NAMALWA (cell line): Measurements from ENCODE around the gene CCNY.
A peak's percentile ranks its signal among the peaks of the same experiment; 100 is the strongest.

Source experiments
- DNase-seq: peaks from one replicate; pipeline ENCODE4 v3.0.0-alpha.2; 2015; ENCODE audit warnings: low spot score

Gene CCNY

GRCh38 chr10:35584946-35585345 lies 248.6 kb downstream of the CCNY start:
- no peak for DNase-seq

DNA sequence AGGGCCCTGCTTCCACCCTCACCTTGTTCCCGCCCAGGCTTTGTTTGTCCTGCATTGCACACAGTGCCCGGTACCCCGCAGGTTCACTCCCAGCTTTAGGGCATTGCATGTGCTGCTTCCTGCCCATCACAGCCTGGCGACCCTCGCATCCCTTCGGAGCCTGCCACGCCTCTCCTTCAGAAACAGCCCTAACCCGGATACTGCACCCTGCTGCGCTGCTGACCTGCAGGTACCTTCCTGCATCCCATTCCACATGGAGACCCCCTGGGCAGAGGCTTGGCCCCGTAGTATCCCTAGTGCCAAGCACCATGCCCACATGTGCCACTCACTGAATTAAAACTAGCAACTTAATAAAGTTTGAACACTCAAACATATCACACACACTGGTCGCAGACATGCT lies 249.0 kb downstream of the CCNY start:
- DNase-seq, result no peak

GRCh38 chr10:35585903-35586535 lies 249.7 kb downstream of the CCNY start:
- DNase-seq, result no peak

- DNase-seq, result no peak
These were observed 252.5 kb downstream of the CCNY start for GRCh38 chr10:35588836-35589235.

DNA sequence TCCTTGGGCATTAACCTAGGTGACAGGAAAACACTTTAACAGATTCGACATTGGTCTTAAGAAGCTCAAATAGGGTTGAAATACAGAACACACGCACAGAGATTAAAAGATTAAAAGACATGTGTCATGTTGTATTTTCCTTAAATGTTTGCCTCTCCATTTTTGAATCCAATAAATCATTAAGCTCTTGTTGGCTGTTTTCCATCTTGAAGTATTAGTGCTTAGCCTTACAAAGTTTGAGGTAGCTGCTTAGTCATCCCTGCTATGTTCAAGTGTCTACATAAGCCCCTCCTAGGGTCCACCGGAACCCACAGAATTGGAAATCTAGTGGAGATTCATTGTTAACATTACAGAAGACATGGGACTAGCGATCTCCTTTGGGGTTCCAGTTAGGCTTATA lies 256.1 kb downstream of the CCNY start:
- no peak for DNase-seq

GRCh38 chr10:35594115-35595079 lies 258.1 kb downstream of the CCNY start:
- DNase-seq, result no peak

- no peak for DNase-seq
These were observed 258.8 kb downstream of the CCNY start for GRCh38 chr10:35595106-35595505.

DNA sequence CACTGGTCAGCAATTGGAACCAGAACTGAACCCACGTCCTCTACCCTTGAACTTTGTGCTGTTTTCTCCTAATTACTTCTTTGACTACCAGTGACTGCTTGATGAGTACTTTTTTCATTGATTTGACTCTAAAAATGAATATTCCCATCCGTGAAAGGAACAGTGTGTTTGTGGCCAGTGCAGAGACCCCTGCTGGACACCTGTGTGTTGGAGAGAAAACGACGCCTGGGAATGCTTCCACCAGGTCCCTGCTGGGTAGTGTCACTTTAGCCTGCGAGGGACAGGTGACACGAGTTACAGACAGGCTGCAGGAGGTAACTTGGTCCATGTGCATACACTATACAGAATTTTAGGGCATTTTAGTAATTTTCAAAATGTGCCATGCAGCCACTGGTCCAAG lies 262.1 kb downstream of the CCNY start:
- no peak for DNase-seq

GRCh38 chr10:35600193-35600592 lies 263.9 kb downstream of the CCNY start:
- peak; percentile 13 for DNase-seq

DNA sequence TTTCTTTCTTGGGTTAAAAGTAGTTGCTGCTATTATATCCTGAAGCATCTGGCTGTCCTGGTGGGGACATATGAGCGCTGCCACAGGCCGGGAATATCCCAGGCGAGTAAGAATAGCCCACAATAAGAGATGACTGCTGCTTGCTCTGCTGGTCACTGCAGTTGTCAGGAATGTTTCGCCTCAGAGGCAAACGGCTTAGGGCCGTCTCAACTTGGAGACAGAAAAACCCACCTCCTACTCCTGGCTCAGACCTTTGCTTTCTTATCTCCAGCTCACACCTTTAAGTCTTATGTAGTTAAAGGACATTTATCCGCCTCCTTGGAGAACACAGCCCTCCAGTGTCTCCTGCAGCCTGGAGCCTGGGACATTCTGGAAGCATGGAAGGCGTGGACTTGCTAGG lies 268.9 kb downstream of the CCNY start, which contains the start of gene GJD4:
GJD4 (plus strand) TSS at position 151 of the 400 bp plus-strand sequence; CDS start at position 378, 227 bp downstream.
- DNase-seq, result no peak

- no peak for DNase-seq
These were observed 270.1 kb downstream of the CCNY start for GRCh38 chr10:35606430-35606829.

DNA sequence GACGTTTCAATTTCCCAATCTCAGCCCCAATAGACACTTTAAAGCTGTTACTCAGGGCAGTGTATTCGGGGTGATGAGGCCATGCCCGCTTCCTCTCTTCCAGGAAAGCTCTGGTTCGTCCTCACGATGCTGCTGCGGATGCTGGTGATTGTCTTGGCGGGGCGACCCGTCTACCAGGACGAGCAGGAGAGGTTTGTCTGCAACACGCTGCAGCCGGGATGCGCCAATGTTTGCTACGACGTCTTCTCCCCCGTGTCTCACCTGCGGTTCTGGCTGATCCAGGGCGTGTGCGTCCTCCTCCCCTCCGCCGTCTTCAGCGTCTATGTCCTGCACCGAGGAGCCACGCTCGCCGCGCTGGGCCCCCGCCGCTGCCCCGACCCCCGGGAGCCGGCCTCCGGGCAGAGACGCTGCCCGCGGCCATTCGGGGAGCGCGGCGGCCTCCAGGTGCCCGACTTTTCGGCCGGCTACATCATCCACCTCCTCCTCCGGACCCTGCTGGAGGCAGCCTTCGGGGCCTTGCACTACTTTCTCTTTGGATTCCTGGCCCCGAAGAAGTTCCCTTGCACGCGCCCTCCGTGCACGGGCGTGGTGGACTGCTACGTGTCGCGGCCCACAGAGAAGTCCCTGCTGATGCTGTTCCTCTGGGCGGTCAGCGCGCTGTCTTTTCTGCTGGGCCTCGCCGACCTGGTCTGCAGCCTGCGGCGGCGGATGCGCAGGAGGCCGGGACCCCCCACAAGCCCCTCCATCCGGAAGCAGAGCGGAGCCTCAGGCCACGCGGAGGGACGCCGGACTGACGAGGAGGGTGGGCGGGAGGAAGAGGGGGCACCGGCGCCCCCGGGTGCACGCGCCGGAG lies 271.4 kb downstream of the CCNY start:
- no peak for DNase-seq

GRCh38 chr10:35608328-35608672 lies 272.0 kb downstream of the CCNY start:
- DNase-seq, result no peak

DNA sequence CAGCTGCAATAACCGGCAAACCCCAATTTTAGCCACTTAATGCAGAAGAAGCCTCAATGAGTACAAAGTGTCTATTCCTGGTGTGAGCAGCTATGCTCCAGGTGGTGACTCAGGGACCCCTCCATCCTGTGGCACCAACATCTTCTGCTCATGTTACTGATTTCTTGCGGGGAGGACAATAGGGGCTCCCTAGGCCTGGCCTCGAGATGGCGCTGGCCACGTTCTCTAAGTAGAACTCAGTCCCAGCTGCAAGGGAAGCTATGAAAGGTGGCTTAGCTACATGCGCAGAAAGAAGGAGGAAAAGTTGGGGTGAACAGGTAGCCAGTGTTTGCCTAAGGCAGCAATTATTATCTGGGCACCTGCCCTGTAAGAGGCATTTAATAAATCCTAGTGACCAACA lies 275.4 kb downstream of the CCNY start:
- DNase-seq, result no peak

DNA sequence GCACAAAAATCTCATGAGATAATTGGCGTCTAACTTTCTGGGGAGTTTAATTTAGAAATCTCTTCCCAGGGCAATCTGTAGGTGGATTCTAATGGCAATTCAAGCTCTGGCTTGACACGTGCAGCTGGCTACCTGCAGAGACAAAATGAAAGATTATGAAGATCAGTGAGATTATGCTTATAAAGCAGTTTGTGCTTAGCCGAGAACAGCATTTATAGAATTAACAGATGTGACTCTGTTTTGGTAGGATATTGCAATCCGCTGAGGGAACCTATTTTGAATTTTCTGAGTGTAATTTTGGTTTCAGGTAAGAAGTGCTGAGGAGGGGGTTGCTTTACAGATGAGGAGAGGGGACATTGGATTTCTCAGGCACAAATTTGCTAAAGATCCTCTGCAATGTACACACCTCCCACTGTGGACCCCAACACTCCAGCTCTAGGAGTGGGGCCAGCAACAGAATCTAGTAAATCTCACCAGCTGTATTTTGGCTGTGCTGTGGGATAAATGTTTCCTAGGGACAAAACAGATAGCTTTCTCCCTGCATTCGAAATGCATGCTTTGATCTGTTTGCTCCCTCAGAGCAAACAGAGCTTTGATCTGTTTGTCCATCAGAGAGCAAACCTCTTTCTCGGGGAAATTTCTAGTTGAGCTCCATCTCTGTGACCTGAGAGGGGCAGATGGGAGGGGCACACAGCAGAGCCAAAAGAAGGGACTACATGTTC lies 276.2 kb downstream of the CCNY start:
- no peak for DNase-seq

DNA sequence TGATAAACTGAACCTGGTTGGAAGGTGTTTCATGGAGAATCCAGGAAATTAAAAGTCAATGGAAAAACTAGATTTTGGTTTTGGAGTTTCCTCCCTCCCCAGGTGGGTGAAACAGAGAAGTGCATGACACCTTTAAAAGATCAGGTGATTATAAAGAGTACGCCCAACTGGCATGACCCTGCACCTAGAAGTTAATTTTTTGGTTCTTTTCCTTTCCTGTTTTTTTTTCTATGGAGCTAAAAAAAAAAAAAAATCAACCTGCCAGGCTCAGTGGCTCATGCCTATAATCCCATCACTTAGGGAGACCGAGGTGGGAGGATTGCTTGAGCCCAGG lies 276.8 kb downstream of the CCNY start:
- no peak for DNase-seq

DNA sequence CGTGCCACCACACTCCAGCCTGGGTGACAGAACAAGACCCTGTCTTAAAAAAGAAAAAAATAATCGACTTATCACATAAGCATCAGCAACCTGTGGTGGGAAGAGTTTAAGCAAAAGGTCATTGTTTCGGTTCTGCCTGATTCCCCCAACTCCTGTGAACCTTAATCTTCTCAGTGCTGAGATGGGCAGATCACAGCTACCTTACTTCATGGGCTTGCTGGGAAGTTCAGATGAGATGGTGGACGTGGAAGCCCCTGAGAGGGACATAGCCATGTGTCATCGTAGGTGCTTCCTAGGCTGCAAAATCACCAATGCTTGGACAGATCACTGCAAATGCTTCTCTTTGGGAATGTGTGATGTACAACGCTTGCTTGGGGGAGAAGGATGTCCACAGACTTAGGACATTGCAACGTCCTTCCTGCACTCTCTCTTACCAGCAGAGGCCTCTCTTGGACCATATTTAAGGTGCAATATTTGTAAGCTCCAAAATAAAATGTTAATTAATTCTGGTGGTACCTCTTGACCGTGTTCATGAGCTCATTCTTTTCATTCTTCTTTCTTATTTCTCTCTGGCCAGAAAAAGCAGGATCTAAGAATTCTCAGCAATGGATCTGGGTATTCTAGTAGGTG lies 277.4 kb downstream of the CCNY start:
- DNase-seq, result peak; percentile 18

- no peak for DNase-seq
These were observed 278.0 kb downstream of the CCNY start for GRCh38 chr10:35614312-35614711.
